ENCODE data around the gene CANT1. TPM values are rescaled to one million over a fixed set of nuclear protein-coding genes. Genes with fewer than 3 reads are reported as not detected.

Gene CANT1
- total RNA-seq, 2 experiments from 2014 or later, result 74.4 to 78.5 TPM

DNA sequence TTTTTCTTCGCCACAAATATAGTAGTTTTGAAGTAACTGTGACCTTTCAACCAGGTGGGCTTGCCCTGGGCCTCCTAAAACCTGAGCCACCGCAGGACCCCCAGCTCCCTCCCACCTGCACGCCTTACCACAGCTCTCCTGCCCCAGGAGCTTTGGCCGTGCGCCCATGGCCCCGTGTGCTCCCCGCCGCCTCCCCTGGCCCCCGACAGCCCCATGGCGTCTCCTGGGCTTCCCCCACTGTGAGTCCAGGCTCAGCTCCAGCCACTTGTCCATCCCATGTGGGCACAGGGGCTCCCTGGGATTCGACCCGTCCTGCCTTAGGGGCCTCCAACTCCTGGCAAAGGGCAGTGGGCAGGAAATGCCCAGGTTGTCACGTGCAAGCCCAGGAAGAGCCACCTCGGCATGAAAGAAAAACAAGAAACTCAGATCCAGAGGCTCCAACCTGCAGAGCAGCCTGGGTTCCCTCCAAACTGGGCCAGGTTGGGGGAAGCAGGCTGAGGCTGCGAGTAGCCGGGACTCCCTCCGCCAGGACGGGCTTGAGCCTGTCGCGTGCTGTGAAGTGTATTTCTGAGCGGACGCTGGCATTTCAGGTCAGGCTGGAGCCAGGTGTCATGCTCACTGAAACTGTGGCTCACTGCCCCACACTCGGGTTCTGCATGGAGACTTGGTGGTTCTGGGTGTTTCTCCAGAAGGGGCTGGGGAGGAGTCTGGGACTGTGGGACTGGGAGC, 35.6 kb downstream of the CANT1 start:
- Mint-ChIP-seq H3K4me3 (no peak overlapping the region), H3K27ac (no peak overlapping the region), H3K27me3 (ENCODE audit: low read depth) (no peaks in the 10 kb centered on the region), H3K9me3 (ENCODE audit: insufficient read depth) (no peaks in the 10 kb centered on the region), H3K36me3 (ENCODE audit: low read depth) (peaks cover 35% of the 10 kb centered on the region), H3K4me1 (ENCODE audit: low read depth) (peaks cover 31% of the 10 kb centered on the region)
- DNase-seq, result no peak
- ChIA-PET CTCF (no interaction called here), POLR2A (interaction anchor here (0.5 kb wide), 1 partner anchor 256 kb away, joined by 4 read pairs; no protein-coding TSS in a partner anchor)
- no peak for ATAC-seq

- ChIA-PET POLR2A (interaction anchor here (0.5 kb wide), 1 partner anchor 255 kb away, joined by 4 read pairs; no protein-coding TSS in a partner anchor), CTCF (interaction anchor here (3.4 kb wide), 1 partner anchor 107 kb away, joined by 56 read pairs; no protein-coding TSS in a partner anchor)
- no peak overlapping the region for H3K27ac Mint-ChIP-seq
- no peak for DNase-seq
- H3K4me1 Mint-ChIP-seq (ENCODE audit: low read depth), result peaks cover 31% of the 10 kb centered on the region
- no peak for ATAC-seq
- no peaks in the 10 kb centered on the region for H3K27me3 Mint-ChIP-seq (ENCODE audit: low read depth)
- no peaks in the 10 kb centered on the region for H3K9me3 Mint-ChIP-seq (ENCODE audit: insufficient read depth)
- peaks cover 35% of the 10 kb centered on the region for H3K36me3 Mint-ChIP-seq (ENCODE audit: low read depth)
- no peak overlapping the region for H3K4me3 Mint-ChIP-seq
Measured at GRCh38 chr17:78973196-78973595, 36.4 kb downstream of the CANT1 start.

DNA sequence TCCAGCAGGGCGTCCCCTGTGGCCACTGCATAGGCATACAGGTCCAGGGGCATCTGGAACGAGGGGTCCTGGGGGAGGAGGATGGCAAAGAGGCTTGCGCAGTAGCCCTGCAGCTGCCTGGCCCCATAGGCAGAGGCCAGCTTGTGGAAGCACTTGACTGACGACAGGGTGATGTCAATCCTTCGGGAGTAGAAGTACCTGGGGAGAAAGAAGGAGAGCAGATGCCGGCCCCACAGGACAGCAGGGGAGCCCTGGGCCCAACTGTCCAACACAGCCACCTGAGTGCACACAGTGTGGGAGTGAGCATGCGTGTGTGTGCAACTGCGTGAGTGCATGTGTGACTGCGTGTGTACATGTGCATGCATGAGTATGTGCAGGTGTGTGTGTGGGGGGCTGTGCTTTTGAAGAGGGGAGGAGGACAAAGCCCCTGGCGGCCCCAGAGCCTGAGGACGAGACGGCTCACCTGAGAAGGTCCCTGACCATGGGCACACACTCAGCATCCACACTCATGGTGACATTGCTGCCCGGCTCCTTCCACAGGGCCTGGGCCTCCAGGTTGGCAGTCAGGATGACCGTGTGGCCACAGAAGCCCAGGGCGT, 37.0 kb downstream of the CANT1 start:
- Mint-ChIP-seq H3K36me3 (ENCODE audit: low read depth) (peaks cover 32% of the 10 kb centered on the region), H3K27me3 (ENCODE audit: low read depth) (no peaks in the 10 kb centered on the region), H3K9me3 (ENCODE audit: insufficient read depth) (no peaks in the 10 kb centered on the region), H3K4me1 (ENCODE audit: low read depth) (peaks cover 25% of the 10 kb centered on the region), H3K4me3 (no peak overlapping the region), H3K27ac (no peak overlapping the region)
- POLR2A ChIA-PET, result no interaction called here
- ATAC-seq, result no peak
- CTCF ChIA-PET, result interaction anchor here (1.2 to 3.4 kb wide), 4 partner anchors 10 to 106 kb away, joined by 3 to 56 read pairs (median 4); no protein-coding TSS in a partner anchor
- DNase-seq, result no peak

DNA sequence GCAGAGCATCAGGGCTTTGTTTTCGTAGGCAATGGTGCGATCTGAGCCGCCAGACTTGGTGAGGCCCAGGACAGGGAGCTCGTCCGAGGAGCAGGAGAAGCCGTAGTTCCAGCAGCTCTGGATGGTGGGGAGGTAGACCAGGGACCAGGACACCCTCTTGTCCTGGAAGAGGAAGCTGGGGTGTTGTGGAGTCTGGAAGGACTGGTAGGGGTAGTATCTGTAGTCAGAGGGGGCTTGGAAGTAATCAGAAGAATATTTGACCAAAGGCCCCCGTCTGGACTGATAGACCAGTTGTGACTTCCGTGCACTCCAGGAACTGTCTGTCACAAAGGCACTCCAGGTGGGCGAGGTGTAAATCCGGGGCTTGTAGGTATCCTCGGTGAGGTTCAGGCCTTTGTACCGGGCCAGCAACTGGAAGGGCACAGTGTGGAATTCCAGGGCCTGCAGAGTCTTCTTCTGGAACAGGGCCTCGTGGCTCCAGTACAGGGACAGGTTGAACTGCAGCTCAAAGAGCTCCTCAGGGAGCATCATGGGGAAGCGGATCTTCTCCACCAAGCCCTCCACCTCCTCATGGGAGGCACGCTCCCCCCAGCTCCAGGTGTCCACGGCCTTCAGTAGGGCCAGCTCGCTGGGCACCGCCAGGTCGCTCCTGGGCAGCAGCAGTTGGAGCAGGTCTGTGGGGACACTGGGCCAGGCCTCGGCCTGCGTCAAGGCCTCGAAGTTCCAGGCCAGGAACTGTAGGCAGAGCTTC, 37.6 kb downstream of the CANT1 start:
- H3K36me3 Mint-ChIP-seq (ENCODE audit: low read depth), result peaks cover 28% of the 10 kb centered on the region
- no peaks in the 10 kb centered on the region for H3K9me3 Mint-ChIP-seq (ENCODE audit: insufficient read depth)
- no peak overlapping the region for H3K27ac Mint-ChIP-seq
- ChIA-PET POLR2A (interaction anchor here (1.1 kb wide), 1 partner anchor 11 kb away, joined by 3 read pairs; no protein-coding TSS in a partner anchor), CTCF (interaction anchor here (0.9 to 3.4 kb wide), 16 partner anchors 8 to 611 kb away, joined by 3 to 56 read pairs (median 4); partner anchors contain the start of gene LGALS3BP)
- no peaks in the 10 kb centered on the region for H3K27me3 Mint-ChIP-seq (ENCODE audit: low read depth)
- DNase-seq (no peak), ATAC-seq (no peak)
- H3K4me3 Mint-ChIP-seq, result no peak overlapping the region
- H3K4me1 Mint-ChIP-seq (ENCODE audit: low read depth), result peaks cover 18% of the 10 kb centered on the region

DNA sequence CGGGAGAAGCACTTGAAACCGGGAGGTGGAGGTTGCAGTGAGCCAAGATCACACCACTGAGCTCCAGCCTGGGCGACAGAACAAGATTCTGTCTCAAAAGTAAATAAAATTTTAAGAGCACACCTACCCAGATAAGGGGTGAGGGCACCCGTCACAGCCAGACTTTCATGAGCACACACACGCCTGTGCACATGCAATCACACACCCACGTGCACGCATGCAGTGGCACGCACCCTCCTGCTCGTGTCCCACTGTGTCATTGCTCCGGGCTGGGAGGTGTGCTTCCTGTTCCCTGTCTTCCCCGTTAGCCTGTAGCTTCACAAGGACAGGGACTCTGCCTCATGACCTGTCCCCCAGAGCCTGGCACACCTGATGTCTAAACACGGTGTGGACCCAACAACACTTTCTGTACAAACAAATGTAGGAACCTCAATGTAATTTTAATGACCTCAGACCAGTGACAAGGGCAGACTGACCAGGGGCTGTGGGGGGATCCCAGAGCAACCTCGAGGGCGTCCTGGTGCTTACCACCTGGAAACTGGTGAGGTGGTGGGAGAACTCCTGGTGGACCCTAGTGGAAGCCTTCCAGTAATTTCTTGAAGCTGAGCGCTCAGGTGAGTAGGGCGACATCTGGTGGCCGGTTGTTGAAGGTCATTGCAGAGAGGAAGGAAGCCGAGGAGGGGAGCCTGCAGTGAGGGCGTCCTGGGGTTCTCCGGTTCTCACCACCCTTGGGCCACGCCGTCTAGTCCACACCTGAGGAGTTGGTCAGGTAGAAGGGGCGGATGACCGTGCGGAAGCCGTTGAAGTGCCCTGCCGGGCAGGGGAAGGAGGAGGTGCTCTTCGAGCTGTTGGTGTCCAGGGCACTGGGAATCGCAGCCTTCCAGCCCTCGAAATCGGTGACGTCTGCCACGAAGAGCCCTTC, 38.5 kb downstream of the CANT1 start:
- peaks cover 29% of the 10 kb centered on the region for H3K36me3 Mint-ChIP-seq (ENCODE audit: low read depth)
- peak; percentile 87 for DNase-seq
- CTCF ChIA-PET, result interaction anchor here (0.9 to 3.4 kb wide), 18 partner anchors 9 to 611 kb away, joined by 3 to 56 read pairs (median 4); partner anchors contain the start of gene LGALS3BP
- no peaks in the 10 kb centered on the region for H3K9me3 Mint-ChIP-seq (ENCODE audit: insufficient read depth)
- no peak overlapping the region for H3K4me3 Mint-ChIP-seq
- peak; percentile 67 for ATAC-seq
- H3K27me3 Mint-ChIP-seq (ENCODE audit: low read depth), result no peaks in the 10 kb centered on the region
- H3K4me1 Mint-ChIP-seq (ENCODE audit: low read depth), result peaks cover 17% of the 10 kb centered on the region
- no peak overlapping the region for H3K27ac Mint-ChIP-seq
- POLR2A ChIA-PET, result interaction anchor here (0.6 to 1.1 kb wide), 3 partner anchors 12 to 156 kb away, joined by 3 read pairs; no protein-coding TSS in a partner anchor

GRCh38 chr17:78969865-78970264, 39.7 kb downstream of the CANT1 start:
- peaks cover 22% of the 10 kb centered on the region for H3K36me3 Mint-ChIP-seq (ENCODE audit: low read depth)
- H3K27me3 Mint-ChIP-seq (ENCODE audit: low read depth), result no peaks in the 10 kb centered on the region
- H3K4me3 Mint-ChIP-seq, result no peak overlapping the region
- peaks cover 12% of the 10 kb centered on the region for H3K4me1 Mint-ChIP-seq (ENCODE audit: low read depth)
- ATAC-seq, result no peak
- ChIA-PET CTCF (interaction anchor here (1.5 kb wide), 1 partner anchor 98 kb away, joined by 6 read pairs; no protein-coding TSS in a partner anchor), POLR2A (no interaction called here)
- no peak overlapping the region for H3K27ac Mint-ChIP-seq
- H3K9me3 Mint-ChIP-seq (ENCODE audit: insufficient read depth), result no peaks in the 10 kb centered on the region
- no peak for DNase-seq

DNA sequence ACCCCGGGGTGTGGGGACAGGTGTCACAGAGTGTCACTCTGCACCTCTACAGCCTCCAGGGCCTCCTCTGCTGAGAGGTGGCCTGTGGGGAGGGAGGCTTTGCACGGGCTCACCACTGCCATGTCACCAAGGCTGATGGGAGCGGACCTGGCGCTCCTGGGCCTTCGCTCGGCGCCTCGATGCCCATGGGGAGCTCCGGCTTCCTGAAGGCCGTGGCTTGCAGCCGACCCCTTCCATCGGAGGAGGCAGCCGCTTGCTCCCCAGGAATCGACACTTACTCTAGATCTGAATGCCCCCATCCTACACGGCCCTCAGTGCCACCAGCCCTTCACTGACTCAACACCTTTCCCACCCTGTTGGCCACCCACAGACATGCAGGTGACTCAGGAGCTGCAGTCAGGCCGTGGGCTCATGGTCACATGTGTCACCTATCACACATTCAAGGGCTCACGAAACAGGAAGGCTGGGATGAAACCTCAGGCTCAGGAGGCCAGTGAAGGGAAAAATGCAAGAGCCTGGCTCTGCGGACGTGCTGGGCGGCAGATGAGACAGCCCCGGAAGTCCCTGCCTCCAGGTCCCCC, 41.7 kb downstream of the CANT1 start:
- ChIA-PET POLR2A (interaction anchor here (0.7 kb wide), 2 partner anchors 145 to 149 kb away, joined by 3 read pairs; no protein-coding TSS in a partner anchor), CTCF (no interaction called here)
- Mint-ChIP-seq H3K27me3 (ENCODE audit: low read depth) (no peaks in the 10 kb centered on the region), H3K4me3 (no peak overlapping the region), H3K9me3 (ENCODE audit: insufficient read depth) (no peaks in the 10 kb centered on the region), H3K36me3 (ENCODE audit: low read depth) (peaks cover 19% of the 10 kb centered on the region), H3K4me1 (ENCODE audit: low read depth) (peaks cover 12% of the 10 kb centered on the region), H3K27ac (no peak overlapping the region)
- no peak for ATAC-seq
- DNase-seq, result no peak

DNA sequence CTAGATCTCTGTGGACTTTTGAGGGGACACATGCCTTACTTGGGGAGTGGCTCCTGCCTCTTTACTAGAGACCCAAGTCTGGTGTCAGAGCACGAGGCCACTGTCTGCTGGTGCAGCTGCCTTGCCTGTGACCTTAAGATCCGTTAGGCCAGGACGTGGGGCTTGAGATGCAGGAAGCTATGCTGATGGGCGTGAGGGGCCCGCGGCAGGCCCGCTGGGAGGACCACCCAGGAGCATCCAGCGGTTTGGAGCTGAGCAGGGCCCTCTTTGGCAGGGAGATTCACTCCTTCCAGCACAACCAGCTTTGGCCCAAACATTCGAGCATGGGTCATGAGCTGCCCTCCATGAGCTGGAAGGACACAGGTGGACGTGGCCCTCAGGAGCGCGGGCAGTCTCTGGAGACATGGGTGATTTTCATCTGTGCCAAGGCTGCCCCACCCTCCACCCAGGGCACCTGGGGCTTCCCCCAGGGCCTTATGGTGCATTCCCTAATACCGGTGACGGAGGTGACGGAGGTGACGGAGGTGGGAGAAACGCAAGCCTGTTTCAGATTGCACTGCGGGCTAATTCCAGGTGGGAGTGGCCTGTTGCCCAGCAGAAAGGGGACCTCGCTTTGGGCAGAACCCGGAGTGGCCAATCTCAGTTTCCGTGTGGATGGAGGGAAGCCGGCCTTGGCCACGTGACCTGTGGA, 42.5 kb downstream of the CANT1 start:
- no peaks in the 10 kb centered on the region for H3K9me3 Mint-ChIP-seq (ENCODE audit: insufficient read depth)
- ATAC-seq, result no peak
- H3K4me1 Mint-ChIP-seq (ENCODE audit: low read depth), result peaks cover 12% of the 10 kb centered on the region
- ChIA-PET CTCF (interaction anchor here (1.9 kb wide), 1 partner anchor 101 kb away, joined by 9 read pairs; no protein-coding TSS in a partner anchor), POLR2A (no interaction called here)
- no peaks in the 10 kb centered on the region for H3K27me3 Mint-ChIP-seq (ENCODE audit: low read depth)
- DNase-seq, result no peak
- peaks cover 14% of the 10 kb centered on the region for H3K36me3 Mint-ChIP-seq (ENCODE audit: low read depth)
- H3K27ac Mint-ChIP-seq, result no peak overlapping the region
- H3K4me3 Mint-ChIP-seq, result no peak overlapping the region

GRCh38 chr17:78966123-78966813, 43.3 kb downstream of the CANT1 start:
- ATAC-seq (no peak), DNase-seq (no peak)
- Mint-ChIP-seq H3K4me1 (ENCODE audit: low read depth) (peaks cover 10% of the 10 kb centered on the region), H3K36me3 (ENCODE audit: low read depth) (peaks cover 10% of the 10 kb centered on the region), H3K27me3 (ENCODE audit: low read depth) (no peaks in the 10 kb centered on the region), H3K4me3 (no peak overlapping the region), H3K27ac (no peak overlapping the region), H3K9me3 (ENCODE audit: insufficient read depth) (no peaks in the 10 kb centered on the region)
- ChIA-PET POLR2A (no interaction called here), CTCF (interaction anchor here (1.9 kb wide), 1 partner anchor 100 kb away, joined by 9 read pairs; no protein-coding TSS in a partner anchor)

DNA sequence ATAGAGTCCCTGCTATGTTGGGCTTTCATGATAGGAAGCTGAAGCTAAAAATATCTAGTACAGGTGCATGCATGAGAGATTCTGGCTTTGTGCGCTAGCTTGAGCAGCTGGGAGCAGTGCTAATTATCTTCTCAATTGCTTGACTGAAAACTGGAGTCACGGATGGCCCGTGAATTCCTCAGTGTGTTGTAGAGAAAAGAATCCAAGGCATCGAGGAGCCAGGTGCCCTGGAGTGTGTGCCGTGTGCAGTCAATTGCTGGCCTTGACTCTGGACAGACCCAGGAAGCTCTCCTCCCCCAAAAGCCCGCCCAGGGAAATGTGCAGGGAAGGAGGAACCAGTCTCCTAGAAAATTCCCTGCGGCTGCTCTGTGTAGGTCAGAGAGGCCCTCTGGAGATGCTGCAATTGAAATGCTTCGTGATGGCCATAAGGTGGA, 44.1 kb downstream of the CANT1 start:
- no peak overlapping the region for H3K4me3 Mint-ChIP-seq
- H3K36me3 Mint-ChIP-seq (ENCODE audit: low read depth), result peaks cover 6% of the 10 kb centered on the region
- DNase-seq (no peak), ATAC-seq (no peak)
- H3K9me3 Mint-ChIP-seq (ENCODE audit: insufficient read depth), result no peaks in the 10 kb centered on the region
- no peaks in the 10 kb centered on the region for H3K27me3 Mint-ChIP-seq (ENCODE audit: low read depth)
- H3K27ac Mint-ChIP-seq, result no peak overlapping the region
- ChIA-PET POLR2A (no interaction called here), CTCF (interaction anchor here (1.9 kb wide), 1 partner anchor 100 kb away, joined by 9 read pairs; no protein-coding TSS in a partner anchor)
- H3K4me1 Mint-ChIP-seq (ENCODE audit: low read depth), result peaks cover 2% of the 10 kb centered on the region
